HG03139 (cell line): ENCODE results near the gene DNAH11.
"Not testable (repeated sequence)": the region's sequence is repeated elsewhere in the genome, so short reads cannot be mapped to it uniquely, and the experiment has no call there.

Experiments
- ATAC-seq: cut with Tn5 transposase; IDR thresholded peaks from one replicate; pipeline ENCODE4 v1.9.1; 2021; ENCODE audit not compliant: unreplicated experiment

The DNAH11 gene

DNA sequence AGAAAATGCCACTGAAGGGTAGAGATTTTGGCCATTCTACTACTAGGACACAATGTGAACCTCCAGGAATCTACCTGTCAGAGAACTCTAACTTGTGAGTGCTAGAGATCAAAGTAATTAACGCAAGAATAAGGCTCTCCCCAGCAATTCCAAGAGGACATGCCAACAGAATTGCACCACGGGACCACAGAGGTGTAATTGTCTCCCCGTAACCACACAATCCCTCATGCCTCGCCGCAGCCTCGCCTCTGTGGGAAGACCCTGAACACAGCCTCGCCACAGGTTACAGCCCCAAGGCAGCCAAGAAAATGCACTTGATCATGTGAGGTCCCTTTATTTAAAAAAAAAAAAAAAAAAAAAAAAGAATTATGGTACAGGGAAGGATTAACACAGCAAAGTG is 373.3 kb downstream of the DNAH11 start:
- no peak for ATAC-seq

DNA sequence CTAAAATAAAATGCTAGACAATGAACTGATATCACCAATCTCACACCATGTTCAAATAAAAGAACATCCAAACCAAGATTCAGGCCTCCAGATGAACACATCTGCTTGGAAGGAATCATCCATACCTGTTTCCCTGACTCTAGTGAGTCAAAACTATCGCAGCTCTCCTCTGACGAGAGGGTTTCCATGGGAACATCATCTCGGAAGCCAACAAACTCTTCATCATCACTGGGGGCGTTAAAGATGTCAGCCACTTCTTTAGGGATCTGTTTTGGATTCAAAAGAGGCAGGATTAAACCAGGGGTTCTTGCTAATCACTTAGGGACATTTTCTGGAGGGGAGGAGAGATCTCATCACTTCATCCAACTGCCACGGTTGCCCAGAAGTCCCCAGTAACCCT is 373.8 kb downstream of the DNAH11 start:
- ATAC-seq = no peak

DNA sequence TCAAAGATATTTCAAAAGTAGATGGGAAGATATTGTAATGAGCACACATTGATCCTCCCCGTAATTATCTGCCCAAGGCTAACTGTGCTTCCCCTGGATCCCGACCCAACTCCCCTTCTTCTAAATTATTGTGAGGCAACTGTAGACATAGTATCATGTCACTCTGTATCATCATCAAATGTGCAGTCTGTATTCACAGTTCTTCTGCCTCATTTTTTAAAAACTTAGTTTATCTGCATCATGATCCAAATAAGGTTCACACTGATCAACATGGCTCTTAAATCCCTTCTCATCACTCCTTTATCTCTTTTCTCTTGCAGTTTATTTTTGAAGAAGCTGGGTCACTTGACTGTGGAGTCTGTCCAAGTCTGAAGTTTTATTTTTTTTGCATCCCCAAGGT is 375.4 kb downstream of the DNAH11 start:
- ATAC-seq = no peak

DNA sequence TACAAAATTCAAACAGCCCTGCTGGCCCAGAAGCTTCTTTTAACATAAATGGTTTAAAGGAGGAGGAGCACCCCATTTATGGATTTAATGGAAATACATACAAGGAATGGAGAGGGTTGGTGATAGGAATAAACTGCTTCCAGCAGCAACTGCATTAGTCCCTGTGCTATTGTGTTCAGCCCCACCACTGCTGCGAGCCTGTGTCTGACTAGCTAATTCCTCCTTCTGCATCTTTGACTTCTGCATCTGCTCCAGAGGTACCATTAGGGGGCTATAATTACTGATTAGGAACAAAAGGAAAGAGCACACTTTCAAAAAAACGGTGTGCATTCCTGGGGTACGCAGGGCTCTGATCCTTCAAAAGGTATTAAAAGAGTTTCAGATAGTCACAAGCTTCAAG is 378.1 kb downstream of the DNAH11 start:
- no peak for ATAC-seq

DNA sequence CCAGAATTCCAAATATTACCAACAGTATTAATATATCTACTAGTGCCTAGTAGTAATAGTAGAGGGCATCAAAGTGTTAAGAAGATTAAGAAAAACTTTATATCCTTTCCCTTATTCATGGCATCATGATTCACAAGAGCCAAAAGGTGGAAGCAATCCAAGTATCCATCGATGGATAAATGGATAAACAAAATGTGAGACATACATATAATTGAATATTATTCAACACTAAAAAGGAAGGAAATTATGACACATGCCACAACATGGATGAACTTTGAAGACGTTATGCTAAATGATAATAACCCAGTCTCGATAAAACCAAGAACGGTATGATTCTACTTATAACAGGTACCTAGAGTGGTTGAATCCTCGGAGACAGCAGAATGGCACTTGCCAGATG is 379.8 kb downstream of the DNAH11 start:
- ATAC-seq = no peak

DNA sequence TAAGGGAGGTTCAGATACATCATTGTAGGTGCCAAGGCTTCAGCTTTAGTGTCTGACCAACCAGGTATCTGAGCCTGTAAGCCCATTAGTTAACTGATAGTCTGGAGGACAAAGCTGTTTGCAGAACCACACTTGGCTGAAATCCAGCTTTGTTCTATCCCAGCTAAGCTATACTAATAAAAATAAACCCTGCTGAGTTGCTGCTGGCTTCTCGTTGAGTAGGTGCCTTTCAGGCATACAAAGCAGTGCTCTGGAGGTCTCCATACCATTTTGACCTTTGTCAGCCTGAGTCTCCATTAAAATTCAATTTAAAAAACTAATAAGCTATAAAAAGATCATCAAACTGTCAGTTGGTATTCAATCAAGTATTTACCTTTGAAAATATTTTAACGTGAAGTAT is 380.8 kb downstream of the DNAH11 start:
- no peak for ATAC-seq

DNA sequence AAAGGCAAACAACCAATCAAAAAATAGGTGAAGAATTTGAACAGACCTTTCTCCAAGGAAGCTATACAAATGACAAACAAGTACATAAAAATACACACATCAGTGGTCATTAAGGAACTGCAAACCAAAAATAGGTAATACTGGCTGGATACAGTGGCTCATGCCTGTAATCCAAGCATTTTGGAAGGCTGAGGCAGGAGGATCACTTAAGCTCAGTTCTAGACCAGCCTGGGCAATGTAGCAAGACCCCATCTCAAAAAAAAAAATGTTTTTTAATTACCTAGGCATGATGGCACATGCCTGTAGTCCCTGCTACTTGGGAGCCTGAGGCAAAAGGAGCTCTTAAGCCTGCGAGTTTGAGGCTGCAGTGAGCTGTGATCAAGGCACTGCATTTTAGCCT is 383.6 kb downstream of the DNAH11 start:
- no peak for ATAC-seq

DNA sequence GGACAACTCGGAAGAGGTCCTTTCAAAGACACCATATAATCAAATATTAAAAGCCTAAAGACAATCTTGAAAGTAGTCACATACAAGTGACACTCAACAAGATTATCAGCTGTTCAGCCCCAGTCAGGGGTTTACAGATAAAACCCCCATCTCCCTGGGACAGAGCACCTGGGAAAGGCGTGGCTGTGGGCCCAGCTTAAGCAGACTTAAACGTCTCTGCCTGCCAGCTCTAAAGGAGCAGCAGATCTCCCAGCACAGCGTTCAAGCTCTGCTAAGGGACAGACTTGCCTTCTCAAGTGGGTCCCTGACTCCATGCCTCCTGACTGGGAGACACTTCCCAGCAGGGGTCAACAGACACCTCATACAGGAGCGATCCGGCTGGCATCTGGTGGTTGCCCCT is 384.9 kb downstream of the DNAH11 start:
- ATAC-seq = no peak

DNA sequence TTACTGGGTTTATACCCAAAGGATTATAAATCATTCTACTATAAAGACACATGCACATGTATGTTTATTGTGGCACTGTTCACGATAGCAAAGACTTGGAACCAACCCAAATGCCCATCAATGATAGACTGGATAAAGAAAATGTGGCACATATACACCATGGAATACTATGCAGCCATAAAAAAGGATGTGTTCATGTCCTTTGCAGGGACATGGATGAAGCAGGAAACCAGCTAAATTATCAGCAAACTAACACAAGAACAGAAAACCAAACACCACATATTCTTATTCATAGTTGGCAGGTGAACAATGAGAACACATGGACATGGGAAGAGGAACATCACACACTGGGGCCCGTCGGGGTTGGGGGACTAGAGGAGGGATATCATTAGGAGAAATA is 390.5 kb downstream of the DNAH11 start:
- not testable (repeated sequence) for ATAC-seq

DNA sequence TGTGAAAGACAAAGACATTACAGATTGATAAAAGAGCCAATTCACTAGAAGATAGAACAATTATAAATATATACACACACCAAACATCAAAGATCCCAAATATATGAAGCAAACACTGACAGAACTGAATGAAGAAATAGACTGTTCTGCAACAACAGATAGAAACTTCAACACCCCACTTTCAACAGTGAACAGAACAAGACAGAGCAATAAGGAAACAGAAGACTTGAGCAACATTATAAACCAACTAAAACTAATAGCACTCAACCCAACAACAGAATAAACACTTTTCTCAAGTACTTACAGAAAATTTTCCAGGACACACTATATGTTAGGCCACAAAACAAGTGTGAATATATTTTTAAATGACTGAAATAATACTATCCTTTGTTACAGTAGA is 392.0 kb downstream of the DNAH11 start:
- ATAC-seq = no peak

DNA sequence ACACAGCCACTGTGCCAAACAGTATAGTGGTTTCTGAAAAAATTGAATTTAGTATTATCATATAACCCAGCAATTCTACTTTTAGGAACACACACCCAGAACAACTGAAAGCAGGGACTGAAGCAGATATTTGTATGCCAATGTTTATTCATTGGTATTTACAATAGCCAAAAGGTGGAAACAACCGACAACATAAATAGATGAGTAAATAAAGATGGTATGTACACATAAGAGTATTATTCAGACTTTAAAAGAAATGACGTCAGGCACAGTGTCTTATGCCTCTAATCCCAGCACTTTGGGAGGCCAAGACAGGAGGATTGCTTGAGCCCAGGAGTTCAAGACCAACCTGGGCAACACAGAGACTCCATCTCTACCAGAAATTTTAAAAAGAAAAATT is 395.6 kb downstream of the DNAH11 start:
- ATAC-seq = no peak

DNA sequence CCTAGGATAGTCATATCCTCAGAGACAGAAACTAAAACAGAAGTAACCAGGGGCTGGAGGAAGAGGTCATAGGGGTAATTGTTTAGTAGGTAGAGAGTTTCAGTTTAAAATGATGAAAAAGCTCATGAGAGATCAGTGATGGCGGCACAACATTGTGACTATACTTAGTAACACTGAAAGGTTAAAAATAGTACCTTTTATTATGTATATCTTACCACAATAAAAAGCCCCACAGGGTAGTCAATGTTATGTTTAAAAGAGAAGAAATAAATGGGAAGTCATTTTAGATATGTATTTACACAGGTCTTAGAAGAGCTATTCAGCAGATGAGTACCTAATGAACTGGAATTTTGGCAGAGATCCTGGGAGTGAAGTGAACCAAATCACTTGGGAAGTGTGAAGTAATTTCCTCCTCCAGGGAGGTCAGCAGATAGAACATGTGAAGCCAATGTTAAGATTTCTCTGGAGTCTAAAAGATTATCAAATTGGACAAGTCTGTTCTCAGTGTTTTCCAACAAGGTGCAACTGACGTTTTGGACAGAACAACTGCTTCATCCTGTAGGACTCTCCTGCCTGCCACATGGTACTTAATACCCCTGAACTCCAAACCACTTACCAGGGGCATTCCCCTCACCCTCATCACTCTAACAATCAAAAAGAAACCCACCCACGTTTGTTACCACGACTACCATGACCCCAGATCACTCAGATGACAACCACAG is 396.5 kb downstream of the DNAH11 start:
- peak; percentile 56 for ATAC-seq

DNA sequence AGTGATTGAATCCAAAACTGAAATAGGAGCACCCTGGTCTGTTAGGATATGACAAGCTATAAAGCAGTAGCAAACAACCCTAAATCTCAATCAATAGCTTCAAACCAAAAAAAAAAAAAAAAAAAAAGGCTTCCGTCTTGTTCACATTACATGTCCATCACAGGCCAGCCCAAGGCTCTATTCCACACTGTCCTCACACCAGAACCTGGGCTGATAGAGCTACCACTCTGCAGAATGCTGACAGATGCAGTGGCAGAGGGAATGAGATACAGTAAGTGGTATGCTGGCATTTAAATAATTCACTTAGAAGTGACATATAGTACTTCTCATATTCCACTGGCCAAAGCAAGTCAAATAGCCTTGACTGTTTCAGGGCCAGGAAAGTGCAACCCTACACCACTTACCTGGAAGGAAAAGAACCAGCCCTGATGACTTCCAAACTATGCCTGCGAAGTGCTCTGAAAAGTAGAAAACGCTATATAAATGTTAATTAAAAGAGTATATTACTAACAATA is 397.1 kb downstream of the DNAH11 start:
- ATAC-seq = no peak

DNA sequence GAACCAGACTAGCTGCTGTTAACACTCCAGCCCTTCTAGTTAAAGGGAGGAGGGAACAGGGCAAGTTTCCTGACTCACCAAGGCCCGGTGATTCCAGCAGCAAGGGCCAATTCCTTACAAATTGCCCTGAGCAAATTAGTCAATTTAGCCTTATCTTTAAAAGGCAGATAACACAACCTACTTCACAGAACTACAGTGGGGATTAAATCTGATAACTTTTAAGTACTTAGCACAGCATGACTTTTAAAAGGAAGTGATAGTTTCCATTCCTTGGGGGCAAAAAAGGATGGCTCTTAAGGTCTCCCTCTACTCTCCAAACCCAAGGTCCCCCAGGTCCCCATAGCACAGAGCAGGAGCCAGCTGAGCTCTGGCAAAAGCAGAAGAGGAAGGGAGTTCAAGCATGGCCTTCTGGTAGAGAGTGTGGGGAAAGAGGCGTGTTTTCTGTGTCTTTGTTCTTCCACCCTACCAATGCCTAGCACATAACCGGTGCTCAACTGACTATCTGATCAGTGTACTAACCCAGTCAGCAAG is 398.8 kb downstream of the DNAH11 start:
- no peak for ATAC-seq

DNA sequence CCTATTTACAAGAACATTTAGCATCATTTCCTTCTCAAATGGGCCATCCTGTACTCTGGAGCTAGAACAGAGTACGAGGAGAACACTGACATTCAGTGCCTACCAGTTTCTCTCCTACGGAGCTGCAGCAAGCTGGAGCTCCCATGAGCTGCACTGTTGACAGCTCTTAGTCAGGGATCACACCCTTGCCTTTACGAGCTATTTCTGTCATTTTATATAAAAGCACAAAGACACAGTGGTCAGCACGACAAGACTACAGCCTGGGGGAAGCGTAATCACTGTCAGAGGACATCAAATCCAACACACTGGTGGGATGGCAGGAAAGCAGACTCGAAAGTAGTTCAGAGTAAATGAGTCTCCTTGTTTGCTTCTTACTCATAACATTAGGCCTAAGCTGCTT is 400.1 kb downstream of the DNAH11 start:
- no peak for ATAC-seq

DNA sequence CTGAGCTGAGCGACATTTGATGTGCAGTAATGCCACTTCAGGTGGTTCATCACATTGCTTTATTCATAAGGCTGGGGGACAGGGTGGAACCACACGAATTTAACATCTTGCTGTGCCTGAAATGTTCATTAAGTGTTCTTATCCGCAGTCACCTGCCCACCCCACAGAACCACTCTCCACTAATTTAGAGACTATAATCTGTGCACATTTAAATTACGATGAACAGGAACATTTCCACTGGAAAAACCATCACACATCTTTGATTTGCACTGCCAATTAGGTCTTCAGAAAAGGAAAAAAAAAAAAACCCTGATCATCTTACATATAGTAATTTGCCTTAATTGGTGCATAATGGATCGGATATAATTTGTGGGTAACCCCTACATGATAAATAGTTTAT is 400.6 kb downstream of the DNAH11 start:
- ATAC-seq = no peak

DNA sequence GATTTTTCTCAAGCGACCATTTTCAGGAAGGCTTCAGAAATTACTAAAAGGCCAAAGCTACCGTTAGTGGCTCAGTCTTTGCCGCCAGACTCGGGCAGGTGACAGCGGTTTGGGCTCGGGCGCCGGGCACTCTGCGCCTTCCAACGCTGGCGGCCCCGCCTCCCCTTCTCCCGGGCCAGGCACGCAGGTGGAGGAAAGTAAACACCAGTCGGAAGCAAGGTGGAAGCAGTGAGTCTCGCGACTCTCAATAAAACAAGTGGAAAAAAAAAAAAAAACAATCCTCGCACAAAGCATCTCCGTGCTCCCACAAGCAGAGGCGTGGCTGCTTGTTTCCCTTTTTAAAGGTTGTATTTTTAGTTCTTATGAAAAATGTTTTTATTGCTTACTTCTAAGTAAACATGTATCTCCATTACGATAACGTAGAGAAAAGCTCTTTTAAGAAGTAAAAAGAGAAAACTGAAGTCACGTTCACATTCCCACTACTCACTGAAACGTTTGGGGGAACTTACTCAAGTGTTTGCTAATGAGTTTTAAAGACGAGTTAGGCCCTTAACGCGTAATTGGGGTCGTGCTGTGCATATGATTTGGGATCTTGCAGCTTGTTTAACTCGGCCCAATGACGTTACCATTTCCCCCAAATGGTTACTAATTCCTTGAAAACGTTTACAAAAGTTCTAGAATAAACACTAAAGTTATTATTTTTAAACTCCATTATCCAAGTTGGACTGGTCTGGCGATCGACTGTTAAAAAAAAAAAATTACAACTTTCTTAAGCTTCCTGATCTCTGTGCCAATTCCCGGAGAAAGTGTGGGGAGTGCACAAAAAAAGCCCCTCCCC is 402.0 kb downstream of the DNAH11 start:
- ATAC-seq = no peak

DNA sequence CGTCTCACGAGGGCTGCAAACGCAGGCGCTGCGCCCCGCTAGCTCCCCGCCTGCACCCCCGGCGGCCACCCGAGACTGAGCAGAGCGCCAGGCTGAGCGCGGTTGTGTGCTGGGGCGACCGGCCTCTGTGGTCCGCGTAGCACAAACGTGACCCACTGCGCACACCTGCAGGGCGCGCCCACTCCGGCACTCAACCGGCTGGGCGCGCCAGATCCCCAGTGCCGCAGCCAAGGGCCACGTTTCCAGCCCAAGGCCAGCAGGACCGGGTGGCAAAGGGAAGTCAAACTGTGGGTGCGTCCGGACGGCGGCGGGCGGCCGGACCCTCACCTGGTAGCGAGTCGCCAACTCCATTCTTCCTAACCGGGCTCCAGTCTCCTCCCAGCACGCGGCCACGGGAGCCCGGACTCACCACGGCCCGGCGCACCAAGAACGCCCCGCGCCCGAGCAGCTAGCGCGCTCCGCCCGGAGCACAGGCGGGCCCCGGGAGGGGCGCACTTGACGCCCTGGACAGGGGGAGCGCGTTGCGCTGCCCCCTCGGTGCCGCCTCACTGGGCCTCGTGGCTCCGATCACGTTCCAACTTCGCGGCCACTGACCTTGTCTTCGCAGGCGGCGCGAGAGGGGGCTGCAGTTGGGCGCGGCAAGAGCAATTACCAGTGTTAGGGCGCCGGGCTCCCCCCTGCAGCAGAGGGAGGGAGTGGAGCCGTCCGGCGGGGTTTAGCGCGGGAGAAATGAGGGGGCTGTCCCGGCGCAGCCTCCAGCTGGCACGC is 402.8 kb downstream of the DNAH11 start, which contains the start of gene CDCA7L:
CDCA7L (minus strand) TSS at position 446 of the 768 bp plus-strand sequence; CDS start at position 351, 95 bp downstream.
- ATAC-seq = peak; percentile 72

DNA sequence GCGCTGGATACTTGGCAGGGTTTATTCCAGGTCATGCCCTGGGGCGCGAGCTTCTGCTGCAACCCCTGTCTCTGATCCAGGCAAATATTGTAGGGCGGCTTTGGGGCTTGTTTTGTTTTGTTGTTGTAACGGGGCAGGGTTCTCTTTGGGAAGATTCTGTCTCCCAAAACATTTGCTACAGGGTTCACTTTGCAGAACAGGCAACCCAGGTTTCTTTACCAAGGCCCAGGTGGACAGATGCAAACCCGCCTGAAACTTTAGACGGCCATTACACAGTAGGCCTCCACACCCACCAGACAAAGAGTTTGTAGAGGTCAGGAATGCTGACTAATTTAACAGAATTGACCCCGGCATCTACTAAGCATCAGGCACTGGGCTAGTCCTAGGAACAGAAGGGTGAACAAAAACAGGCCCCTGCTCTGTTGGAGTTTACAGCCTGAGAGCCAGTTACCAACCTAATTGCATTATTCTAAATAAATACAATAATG is 403.4 kb downstream of the DNAH11 start:
- no peak for ATAC-seq

DNA sequence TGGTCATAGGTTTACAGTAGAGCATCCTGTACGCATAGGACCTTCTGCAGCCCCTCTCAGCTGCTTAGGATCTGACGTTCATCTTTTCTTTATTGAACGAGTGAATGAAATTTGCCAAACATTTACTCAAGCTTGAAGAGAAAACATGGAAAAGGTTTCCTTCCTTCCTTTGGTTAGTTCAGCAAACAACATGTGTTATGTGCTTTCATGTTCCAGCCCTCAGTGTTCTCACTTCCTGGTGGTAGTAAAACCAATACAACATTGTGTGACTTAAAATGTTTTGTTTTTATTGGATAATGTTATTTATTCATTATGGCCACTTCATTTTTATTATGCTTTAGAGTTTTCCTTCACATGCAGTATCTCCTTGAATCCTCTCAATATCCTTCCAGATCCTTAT is 404.2 kb downstream of the DNAH11 start:
- ATAC-seq = no peak

DNA sequence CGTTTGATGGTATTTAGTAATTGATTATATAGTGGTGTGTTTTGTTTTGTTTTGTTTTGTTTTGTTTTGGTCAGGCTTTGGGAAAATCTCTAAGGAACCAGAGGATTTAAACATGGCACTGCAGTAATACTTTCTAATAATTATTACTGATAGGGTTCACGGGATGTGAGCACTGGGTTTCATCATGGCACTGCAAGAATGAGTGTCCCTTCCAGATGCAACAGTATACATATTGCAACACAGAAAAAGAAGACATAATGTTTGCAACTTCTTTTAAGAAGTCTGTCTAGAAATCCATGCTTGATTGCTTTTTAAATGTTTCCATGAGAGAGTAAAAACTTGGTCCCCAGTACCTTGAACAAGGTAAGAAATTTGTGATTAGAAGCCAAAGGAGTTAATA is 405.1 kb downstream of the DNAH11 start:
- ATAC-seq = no peak
